HFF-Myc (cell line): Measurements from ENCODE around the gene GSX1.
A peak's percentile ranks its signal among the peaks of the same experiment; 100 is the strongest.
"Not testable (repeated sequence)": the region's sequence is repeated elsewhere in the genome, so short reads cannot be mapped to it uniquely, and the experiment has no call there.

Experiments
- DNase-seq: peaks from one replicate; pipeline ENCODE4 v3.0.0-alpha.2; 2011; ENCODE audit warnings: low read depth; ENCODE audit errors: extremely low read depth
- H3K4me3 ChIP-seq: replicated peaks from 2 replicates; pipeline ENCODE4 v1.5.1; 2011; ENCODE audit warnings: low read depth, mild to moderate bottlenecking, control low read depth, low read length
- TF ChIP-seq, protein P1 (sequence below): IDR thresholded peaks from 2 replicates; pipeline ENCODE4 v1.5.1; 2012; ENCODE audit warnings: mild to moderate bottlenecking, low read depth, low read length, control low read depth; ENCODE audit errors: missing control alignments

Gene GSX1

DNA sequence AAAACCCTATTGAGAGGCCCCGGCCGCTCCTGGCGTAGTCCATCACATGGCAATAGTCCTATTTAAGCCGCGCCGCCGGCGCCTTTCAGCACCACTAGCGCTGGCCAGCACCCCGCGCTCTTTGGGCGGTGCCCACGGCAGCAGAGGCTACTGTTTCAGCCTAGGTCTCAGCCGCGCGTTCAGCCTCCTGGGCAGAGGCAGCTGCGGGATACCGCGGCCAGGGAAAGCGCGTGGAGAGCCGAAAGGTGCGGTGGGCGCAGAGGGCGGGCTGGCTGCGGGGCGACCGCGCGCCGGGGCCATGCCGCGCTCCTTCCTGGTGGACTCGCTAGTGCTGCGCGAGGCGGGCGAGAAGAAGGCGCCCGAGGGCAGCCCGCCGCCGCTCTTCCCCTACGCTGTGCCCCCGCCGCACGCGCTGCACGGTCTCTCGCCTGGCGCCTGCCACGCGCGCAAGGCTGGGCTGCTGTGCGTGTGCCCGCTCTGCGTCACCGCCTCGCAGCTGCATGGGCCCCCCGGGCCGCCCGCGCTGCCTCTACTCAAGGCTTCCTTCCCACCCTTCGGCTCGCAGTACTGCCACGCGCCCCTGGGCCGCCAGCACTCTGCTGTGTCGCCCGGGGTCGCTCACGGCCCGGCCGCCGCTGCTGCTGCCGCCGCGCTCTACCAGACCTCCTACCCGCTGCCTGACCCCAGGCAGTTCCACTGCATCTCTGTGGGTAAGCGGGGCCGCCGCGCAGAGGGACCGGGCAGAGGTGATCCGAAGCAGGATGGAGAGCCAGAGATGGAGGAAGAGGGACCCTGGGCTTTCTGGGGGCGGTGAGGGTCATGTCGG, at the start of gene GSX1:
Gene GSX1 (plus strand): TSS at position 91 of the 826 bp plus-strand sequence. CDS start 208 bp downstream, at position 299.
- TF ChIP-seq, protein P1, sequence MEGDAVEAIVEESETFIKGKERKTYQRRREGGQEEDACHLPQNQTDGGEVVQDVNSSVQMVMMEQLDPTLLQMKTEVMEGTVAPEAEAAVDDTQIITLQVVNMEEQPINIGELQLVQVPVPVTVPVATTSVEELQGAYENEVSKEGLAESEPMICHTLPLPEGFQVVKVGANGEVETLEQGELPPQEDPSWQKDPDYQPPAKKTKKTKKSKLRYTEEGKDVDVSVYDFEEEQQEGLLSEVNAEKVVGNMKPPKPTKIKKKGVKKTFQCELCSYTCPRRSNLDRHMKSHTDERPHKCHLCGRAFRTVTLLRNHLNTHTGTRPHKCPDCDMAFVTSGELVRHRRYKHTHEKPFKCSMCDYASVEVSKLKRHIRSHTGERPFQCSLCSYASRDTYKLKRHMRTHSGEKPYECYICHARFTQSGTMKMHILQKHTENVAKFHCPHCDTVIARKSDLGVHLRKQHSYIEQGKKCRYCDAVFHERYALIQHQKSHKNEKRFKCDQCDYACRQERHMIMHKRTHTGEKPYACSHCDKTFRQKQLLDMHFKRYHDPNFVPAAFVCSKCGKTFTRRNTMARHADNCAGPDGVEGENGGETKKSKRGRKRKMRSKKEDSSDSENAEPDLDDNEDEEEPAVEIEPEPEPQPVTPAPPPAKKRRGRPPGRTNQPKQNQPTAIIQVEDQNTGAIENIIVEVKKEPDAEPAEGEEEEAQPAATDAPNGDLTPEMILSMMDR = no peak
- H3K4me3 ChIP-seq = no peak within 1 kb of the TSS
- DNase-seq = peak; percentile 25

DNA sequence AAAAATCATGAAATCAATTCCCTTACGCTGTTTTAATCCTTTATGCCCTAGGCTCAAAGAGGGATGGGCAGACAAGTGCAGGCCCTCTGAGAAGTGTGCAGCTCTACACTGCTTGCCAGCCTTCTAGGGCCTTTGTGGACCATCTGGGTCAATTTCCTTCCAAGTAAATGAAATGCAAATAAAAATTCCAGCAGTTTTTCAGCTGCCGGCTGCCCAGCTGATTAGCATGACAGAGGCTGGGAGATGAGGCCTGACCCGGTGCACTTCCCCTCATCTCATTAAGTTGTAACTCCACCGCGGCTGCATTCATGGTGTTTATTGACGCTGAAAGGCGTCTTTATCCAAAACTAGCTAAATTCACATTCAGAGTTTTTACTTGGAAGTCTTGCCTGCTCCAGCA, 47.5 kb upstream of the GSX1 start:
- H3K4me3 ChIP-seq = no peak overlapping the region
- DNase-seq = no peak
- TF ChIP-seq, protein P1 = no peak

DNA sequence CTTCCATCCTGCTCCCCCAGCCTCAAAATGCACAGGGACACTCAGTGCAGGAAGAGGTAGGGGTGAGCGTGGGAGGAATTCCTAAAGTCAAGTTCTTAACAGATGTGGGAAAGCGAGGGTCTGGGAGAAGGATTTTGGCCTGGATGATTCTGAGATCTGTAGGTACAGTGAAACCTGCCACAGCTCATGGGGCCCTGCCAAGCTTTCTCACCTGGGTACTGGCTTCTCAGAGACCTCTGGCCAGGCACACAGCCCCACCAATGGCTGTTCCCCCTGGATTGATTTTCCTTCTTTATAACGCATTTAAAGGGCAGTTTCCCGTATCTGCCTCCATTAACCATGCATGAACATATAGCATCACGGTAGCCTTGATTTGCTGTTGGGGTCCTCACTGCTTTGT, 47.0 kb upstream of the GSX1 start:
- DNase-seq = no peak
- TF ChIP-seq, protein P1 = no peak
- no peak overlapping the region for H3K4me3 ChIP-seq

DNA sequence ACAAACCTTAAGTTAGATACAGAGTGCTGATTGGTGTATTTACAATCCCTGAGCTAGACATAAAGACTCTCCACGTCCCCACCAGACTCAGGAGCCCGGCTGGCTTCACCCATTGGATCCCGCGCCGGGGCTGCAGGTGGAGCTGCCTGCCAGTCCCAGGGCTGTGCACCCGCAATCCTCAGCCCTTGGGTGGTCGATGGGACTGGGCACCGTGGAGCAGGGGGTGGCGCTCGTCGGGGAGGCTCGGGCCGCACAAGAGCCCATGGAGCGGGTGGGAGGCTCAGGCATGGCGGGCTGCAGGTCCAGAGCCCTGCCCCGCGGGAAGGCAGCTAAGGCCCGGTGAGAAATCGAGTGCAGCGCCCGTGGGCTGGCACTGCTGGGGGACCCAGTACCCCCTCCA, 44.1 kb upstream of the GSX1 start:
- not testable (repeated sequence) for H3K4me3 ChIP-seq, DNase-seq

DNA sequence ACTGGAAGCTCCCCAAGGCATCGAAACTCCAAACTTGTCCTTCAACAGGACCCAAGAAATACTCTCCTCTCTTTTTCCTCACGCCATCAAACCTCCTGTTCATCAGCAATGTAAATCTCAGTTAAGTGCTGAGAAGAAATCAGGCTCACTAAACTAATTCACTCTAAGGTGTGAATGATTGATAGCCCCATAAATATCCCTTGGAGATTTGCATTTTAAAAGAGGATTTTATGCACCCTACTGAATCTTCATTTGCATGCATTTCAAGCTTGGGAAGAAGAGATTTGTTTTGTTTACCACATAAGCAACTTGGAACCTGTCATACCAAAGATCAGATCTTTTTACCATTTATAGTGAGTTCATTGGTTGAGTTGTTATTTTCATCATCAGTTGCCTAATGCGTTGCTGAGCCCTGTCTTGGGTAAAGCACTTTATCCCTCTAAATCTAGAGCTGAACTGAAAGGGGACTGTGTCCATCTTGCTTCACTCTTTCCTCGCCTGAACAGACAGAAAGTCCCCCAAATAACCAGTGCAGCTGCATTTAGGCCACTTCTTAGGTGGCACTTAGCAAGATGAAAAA, 40.2 kb upstream of the GSX1 start:
- TF ChIP-seq, protein P1 = no peak
- no peak overlapping the region for H3K4me3 ChIP-seq
- no peak for DNase-seq

DNA sequence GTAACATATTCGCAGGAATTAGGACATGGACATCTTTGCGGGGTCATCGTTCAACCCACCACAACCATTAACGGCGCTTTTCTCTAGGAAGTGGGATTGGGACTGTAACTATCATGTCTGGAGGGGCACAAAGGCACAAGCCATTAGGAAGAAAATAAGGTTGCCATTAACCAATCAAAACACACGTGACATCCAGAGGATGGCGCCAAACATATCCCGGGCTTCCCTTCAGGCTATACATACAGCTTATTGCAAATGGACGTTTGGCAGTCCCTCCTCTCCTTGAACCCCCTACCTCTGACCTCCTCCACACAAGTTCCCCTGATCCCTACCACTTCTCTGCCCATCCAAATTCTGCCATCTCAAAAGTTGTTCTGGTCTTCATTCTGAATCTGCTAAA, 26.6 kb upstream of the GSX1 start:
- TF ChIP-seq, protein P1 = no peak
- H3K4me3 ChIP-seq = no peak overlapping the region
- no peak for DNase-seq

DNA sequence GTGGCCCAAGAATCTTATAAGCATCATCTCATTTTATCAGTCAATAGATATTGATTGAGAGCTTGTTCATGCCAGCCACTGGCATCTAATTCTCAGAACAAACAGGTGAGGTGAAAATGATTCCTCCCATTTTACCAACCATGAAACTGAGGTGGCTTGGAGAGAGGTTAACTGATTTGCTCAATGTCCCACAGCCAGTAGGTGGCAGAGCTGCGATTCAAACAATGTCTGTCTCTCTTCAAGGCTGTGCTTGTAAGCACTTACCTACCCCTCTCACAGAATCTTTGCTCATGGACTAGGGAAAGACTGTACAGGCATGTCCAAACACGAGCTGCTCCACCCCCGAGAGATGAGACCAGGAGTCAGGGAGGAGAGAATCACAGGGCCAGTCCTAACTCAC, 21.5 kb upstream of the GSX1 start:
- TF ChIP-seq, protein P1 = peak; percentile 52
- DNase-seq = peak; percentile 9
- no peak overlapping the region for H3K4me3 ChIP-seq
